CD4-positive, alpha-beta T cell treated with Interleukin-6 at 100 ng/mL for 8 hours (primary cell): ENCODE measurements around the gene ICE1.
"Not testable (repeated sequence)": the region's sequence is repeated elsewhere in the genome, so short reads cannot be mapped to it uniquely, and the experiment has no call there.

ENCODE experiments used
- DNase-seq: peaks from one replicate; pipeline ENCODE4 v3.0.0-alpha.2; 2020; ENCODE audit warnings: mixed read lengths, low spot score

ICE1 gene

GRCh38 chr5:5453131-5453530 lies 30.7 kb downstream of the ICE1 start:
- no peak for DNase-seq

- DNase-seq: no peak
Measured at GRCh38 chr5:5454391-5454790, 31.9 kb downstream of the ICE1 start.

- no peak for DNase-seq
Measured at GRCh38 chr5:5456858-5457257, 34.4 kb downstream of the ICE1 start.

GRCh38 chr5:5460311-5460710 lies 37.8 kb downstream of the ICE1 start:
- no peak for DNase-seq

GRCh38 chr5:5461012-5461411 lies 38.5 kb downstream of the ICE1 start:
- no peak for DNase-seq

GRCh38 chr5:5464036-5464715 lies 41.7 kb downstream of the ICE1 start:
- DNase-seq: no peak

- no peak for DNase-seq
Measured at GRCh38 chr5:5466227-5466626, 43.8 kb downstream of the ICE1 start.

- no peak for DNase-seq
Measured at GRCh38 chr5:5467737-5468136, 45.3 kb downstream of the ICE1 start.

GRCh38 chr5:5470933-5471332 lies 48.5 kb downstream of the ICE1 start:
- DNase-seq: no peak

- DNase-seq: no peak
Measured at GRCh38 chr5:5473226-5473625, 50.7 kb downstream of the ICE1 start.

GRCh38 chr5:5474961-5475360 lies 52.5 kb downstream of the ICE1 start:
- no peak for DNase-seq

- no peak for DNase-seq
Measured at GRCh38 chr5:5475975-5476374, 53.5 kb downstream of the ICE1 start.

GRCh38 chr5:5479578-5479977 lies 57.1 kb downstream of the ICE1 start:
- DNase-seq: not testable (repeated sequence)

- no peak for DNase-seq
Measured at GRCh38 chr5:5480481-5481111, 58.1 kb downstream of the ICE1 start.

- peak; percentile 26 for DNase-seq
Measured at GRCh38 chr5:5481206-5481605, 58.7 kb downstream of the ICE1 start.

GRCh38 chr5:5481633-5482032 lies 59.2 kb downstream of the ICE1 start:
- no peak for DNase-seq

GRCh38 chr5:5483350-5483749 lies 60.9 kb downstream of the ICE1 start:
- no peak for DNase-seq

- no peak for DNase-seq
Measured at GRCh38 chr5:5483880-5484598, 61.6 kb downstream of the ICE1 start.

- DNase-seq: no peak
Measured at GRCh38 chr5:5486122-5486521, 63.6 kb downstream of the ICE1 start.

- no peak for DNase-seq
Measured at GRCh38 chr5:5487585-5488360, 65.3 kb downstream of the ICE1 start.

- DNase-seq: no peak
Measured at GRCh38 chr5:5490774-5491347, 68.4 kb downstream of the ICE1 start.
